Naive thymus-derived CD8-positive, alpha-beta T cell (primary cell): ENCODE measurements around the gene PYCR2. TPM values are rescaled to one million over a fixed set of nuclear protein-coding genes. Genes with fewer than 3 reads are reported as not detected.
"Not testable (repeated sequence)": the region's sequence is repeated elsewhere in the genome, so short reads cannot be mapped to it uniquely, and the experiment has no call there.

Experiments
- ATAC-seq, 2 donors: fragments of 150-1000 bp; cut with Tn5 transposase in 1 of 2; sonication (Bioruptor Pico), chemical (Tn5 transposase) in 1 of 2; 1 replicate in 1 of 2; 2 replicates in 1 of 2; pipeline ENCODE4 v1.10.0; 2021; ENCODE audit warnings: mild to moderate bottlenecking in 2 of 2, moderate library complexity in 2 of 2
- POLR2A ChIA-PET: fragments of 350-600 bp; sonication (Branson Sonifier 250); formaldehyde crosslinking; loops from one replicate; lab custom pipeline; 2021; ENCODE audit warnings: antibody characterized with exemption; lab: Charles Lee
- DNase-seq, 10 donors: peaks; one replicate each; pipeline versions ENCODE4 v3.0.0 to v3.0.0-alpha.2; 2020 to 2022
- H3K27ac Mint-ChIP-seq, 10 donors: one replicate each; pipeline ENCODE4 v1.8.0; 2020 to 2022; ENCODE audit warnings: mild to moderate bottlenecking in 10 of 10, mixed read lengths in 10 of 10, moderate library complexity in 4 of 10, inconsistent platforms in 1 of 10
- H3K27me3 Mint-ChIP-seq, 5 donors: one replicate each; pipeline ENCODE4 v1.8.0; 2021 to 2022; ENCODE audit warnings: mixed read lengths in 5 of 5
- H3K36me3 Mint-ChIP-seq, 3 donors: one replicate each; pipeline ENCODE4 v1.8.0; 2020 to 2022; ENCODE audit warnings: mixed read lengths in 3 of 3, mild to moderate bottlenecking in 2 of 3, inconsistent platforms in 1 of 3
- H3K4me1 Mint-ChIP-seq, 4 donors: one replicate each; pipeline ENCODE4 v1.8.0; 2021 to 2022; ENCODE audit warnings: mixed read lengths in 4 of 4
- H3K4me3 Mint-ChIP-seq, 10 donors: one replicate each; pipeline ENCODE4 v1.8.0; 2020 to 2022; ENCODE audit warnings: mild to moderate bottlenecking in 10 of 10, mixed read lengths in 10 of 10, moderate library complexity in 6 of 10, inconsistent platforms in 1 of 10
- H3K9me3 Mint-ChIP-seq, 9 donors: one replicate each; pipeline ENCODE4 v1.8.0; 2020 to 2022; ENCODE audit warnings: mixed read lengths in 9 of 9, mild to moderate bottlenecking in 3 of 9, inconsistent platforms in 1 of 9, moderate library complexity in 1 of 9
- polyA plus RNA-seq, 3 donors: library from polyadenylated mRNA; unstranded; fragments of 300-500 nt; fragmentation: Illumina TruSeq; gene quantifications; one replicate each; pipeline ENCODE4 v1.2.3, GENCODE V29; 2021
- total RNA-seq, 8 experiments: library from RNA in 2 of 8; stranded (reverse) in 2 of 8; gene quantifications; one replicate each; pipeline ENCODE4 v1.2.3 and lab custom pipeline; 2021 to 2026

Gene PYCR2
- total and polyA plus RNA-seq, 5 experiments from 2014 or later = 75.0 to 153 (median 132) TPM

GRCh38 chr1:225930566-225930965 is 6.5 kb upstream of the PYCR2 start:
- Mint-ChIP-seq H3K4me1 (peaks cover 18 to 40% (median 33%) of the 10 kb centered on the region in 4 donors), H3K9me3 (no peaks in the 10 kb centered on the region), H3K27ac (peak overlapping the region in 8 of 10 donors; percentile 46 to 88 (median 74)), H3K4me3 (peak overlapping the region in 2 of 10 donors; percentile 7 to 30), H3K27me3 (no peaks in the 10 kb centered on the region), H3K36me3 (no peaks in the 10 kb centered on the region)
- DNase-seq (no peak), ATAC-seq (no peak)
- POLR2A ChIA-PET = interaction anchor here (0.6 to 1.3 kb wide), 4 partner anchors 32 to 453 kb away, joined by 4 to 5 read pairs (median 4); partner anchors contain the start of gene TMEM63A

GRCh38 chr1:225929462-225929861 is 5.4 kb upstream of the PYCR2 start:
- peak overlapping the region in 7 of 10 donors; percentile 28 to 69 (median 65) for H3K4me3 Mint-ChIP-seq
- peaks cover 18 to 46% (median 34%) of the 10 kb centered on the region in 4 donors for H3K4me1 Mint-ChIP-seq
- not testable (repeated sequence) for H3K9me3 Mint-ChIP-seq, H3K27me3 Mint-ChIP-seq, H3K36me3 Mint-ChIP-seq, DNase-seq
- H3K27ac Mint-ChIP-seq = peak overlapping the region; percentile 83 to 96 (median 94)
- POLR2A ChIA-PET = interaction anchor here (0.6 to 3.1 kb wide), 8 partner anchors 32 to 151 kb away, joined by 3 to 28 read pairs (median 6); partner anchors contain the start of genes H3-3A, SDE2, SRP9 and TMEM63A
- peak in 1 of 2 donors; percentile 36 for ATAC-seq

DNA sequence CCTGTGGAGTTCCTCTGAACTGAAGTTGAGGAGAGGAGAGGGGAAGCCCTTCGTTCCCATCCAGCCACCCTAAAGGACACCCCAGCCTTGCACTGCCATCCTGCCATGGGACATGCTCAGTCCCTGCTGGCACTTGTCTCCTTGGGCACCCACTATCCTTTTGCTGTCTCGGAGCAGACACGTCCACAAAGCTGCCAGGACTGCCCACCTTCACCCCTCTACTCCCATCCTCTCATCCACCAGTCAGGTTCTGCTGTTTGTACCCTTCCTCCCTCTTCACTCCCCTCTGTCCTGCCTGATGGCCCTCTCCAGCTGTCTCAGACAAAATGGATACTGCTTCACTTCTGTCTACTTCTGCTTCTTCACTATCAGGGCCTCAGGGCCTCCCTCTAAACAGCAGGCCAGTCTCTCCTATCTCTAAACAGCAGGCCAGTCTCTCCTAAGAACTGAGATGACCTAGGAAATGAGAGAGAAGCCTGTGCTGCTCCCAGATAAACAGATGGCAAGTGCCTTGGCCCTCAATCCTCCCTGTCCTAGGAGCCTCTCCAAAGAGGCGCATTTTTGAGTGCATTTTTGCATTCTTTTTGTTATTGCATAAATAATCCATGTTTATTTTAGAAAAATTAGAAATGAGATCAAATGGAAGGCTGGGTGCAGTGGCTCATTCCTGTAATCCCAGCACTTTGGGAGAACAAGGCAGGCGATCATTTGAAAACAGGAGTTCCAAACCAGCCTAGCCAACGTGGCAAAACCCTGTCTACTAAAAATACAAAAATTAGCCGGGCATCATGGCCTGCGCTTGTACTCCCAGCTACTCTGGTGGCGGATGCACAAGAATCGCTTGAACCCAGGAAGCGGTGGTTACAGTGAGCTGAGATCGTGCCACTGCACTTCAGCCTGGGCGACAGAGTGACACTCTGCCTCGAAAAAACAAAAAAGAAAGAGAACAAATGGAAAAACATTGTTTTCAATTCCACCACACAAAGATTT is 4.4 kb upstream of the PYCR2 start:
- no peaks in the 10 kb centered on the region for H3K27me3 Mint-ChIP-seq
- H3K27ac Mint-ChIP-seq = peak overlapping the region; percentile 83 to 96 (median 94)
- no peaks in the 10 kb centered on the region for H3K9me3 Mint-ChIP-seq
- peak overlapping the region; percentile 16 to 75 (median 64) for H3K4me3 Mint-ChIP-seq
- H3K36me3 Mint-ChIP-seq = peaks cover 0 to 3% (median 0%) of the 10 kb centered on the region in 3 donors
- ATAC-seq = no peak
- DNase-seq = peak in 4 of 10 donors; percentile 38 to 66 (median 50)
- POLR2A ChIA-PET = interaction anchor here (0.5 to 3.1 kb wide), 7 partner anchors 31 to 150 kb away, joined by 3 to 28 read pairs (median 6); partner anchors contain the start of genes H3-3A, SDE2, SRP9 and TMEM63A
- H3K4me1 Mint-ChIP-seq = peaks cover 18 to 48% (median 41%) of the 10 kb centered on the region in 4 donors

DNA sequence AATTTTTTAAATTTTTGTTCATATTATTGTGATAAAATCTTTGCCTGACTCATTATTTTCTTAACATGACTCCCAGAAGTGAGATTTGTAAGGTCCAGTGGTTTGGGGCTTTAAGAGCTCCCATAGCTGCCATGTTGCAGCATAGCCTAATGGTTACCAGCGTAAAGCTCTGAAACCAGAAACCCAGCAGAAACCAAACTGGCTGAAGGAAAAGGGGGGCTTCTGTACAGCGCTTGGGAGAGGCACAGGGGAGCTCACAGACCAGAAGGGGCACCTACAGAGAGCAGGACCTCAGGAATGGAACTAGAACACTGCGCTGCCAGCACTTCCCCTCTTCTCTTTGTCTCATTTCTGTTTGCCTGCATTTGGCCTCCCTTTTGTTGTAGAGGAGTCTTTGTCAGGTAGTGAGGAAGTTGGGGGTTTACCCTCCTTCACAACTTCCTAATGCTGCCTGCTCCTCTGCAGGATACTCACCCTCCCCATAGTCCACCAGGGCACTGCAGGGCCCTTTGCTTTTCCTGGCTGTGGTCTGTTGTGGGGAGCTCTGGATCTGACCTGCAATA is 2.6 kb upstream of the PYCR2 start:
- peak overlapping the region; percentile 76 to 93 (median 90) for H3K27ac Mint-ChIP-seq

GRCh38 chr1:225923381-225923691 is 714 bp downstream of the PYCR2 start:
- DNase-seq (no peak), ATAC-seq (no peak)
- no peaks in the 10 kb centered on the region for H3K27me3 Mint-ChIP-seq
- POLR2A ChIA-PET = interaction anchor here (0.6 to 9.0 kb wide), 26 partner anchors 9 to 495 kb away, joined by 3 to 94 read pairs (median 6); partner anchors contain the start of genes H3-3A, LBR, SDE2 and SRP9
- H3K36me3 Mint-ChIP-seq = peaks cover 0 to 39% (median 5%) of the 10 kb centered on the region in 3 donors
- H3K27ac Mint-ChIP-seq = peak overlapping the region; percentile 91 to 98 (median 96)
- peak overlapping the region; percentile 92 to 98 (median 96) for H3K4me3 Mint-ChIP-seq
- no peaks in the 10 kb centered on the region for H3K9me3 Mint-ChIP-seq
- H3K4me1 Mint-ChIP-seq = peaks cover 28 to 68% (median 62%) of the 10 kb centered on the region in 4 donors

More for the DNA sequence above, 2.6 kb upstream of the PYCR2 start:
- no peak for DNase-seq
- no peak for ATAC-seq
- peaks cover 0 to 12% (median 0%) of the 10 kb centered on the region in 3 donors for H3K36me3 Mint-ChIP-seq
- peak overlapping the region in 9 of 10 donors; percentile 29 to 82 (median 60) for H3K4me3 Mint-ChIP-seq
- no peaks in the 10 kb centered on the region for H3K9me3 Mint-ChIP-seq
- no peaks in the 10 kb centered on the region for H3K27me3 Mint-ChIP-seq
- POLR2A ChIA-PET = interaction anchor here (0.6 to 9.0 kb wide), 8 partner anchors 19 to 149 kb away, joined by 3 to 94 read pairs (median 4); partner anchors contain the start of genes SRP9 and TMEM63A
- H3K4me1 Mint-ChIP-seq = peaks cover 23 to 62% (median 52%) of the 10 kb centered on the region in 4 donors

DNA sequence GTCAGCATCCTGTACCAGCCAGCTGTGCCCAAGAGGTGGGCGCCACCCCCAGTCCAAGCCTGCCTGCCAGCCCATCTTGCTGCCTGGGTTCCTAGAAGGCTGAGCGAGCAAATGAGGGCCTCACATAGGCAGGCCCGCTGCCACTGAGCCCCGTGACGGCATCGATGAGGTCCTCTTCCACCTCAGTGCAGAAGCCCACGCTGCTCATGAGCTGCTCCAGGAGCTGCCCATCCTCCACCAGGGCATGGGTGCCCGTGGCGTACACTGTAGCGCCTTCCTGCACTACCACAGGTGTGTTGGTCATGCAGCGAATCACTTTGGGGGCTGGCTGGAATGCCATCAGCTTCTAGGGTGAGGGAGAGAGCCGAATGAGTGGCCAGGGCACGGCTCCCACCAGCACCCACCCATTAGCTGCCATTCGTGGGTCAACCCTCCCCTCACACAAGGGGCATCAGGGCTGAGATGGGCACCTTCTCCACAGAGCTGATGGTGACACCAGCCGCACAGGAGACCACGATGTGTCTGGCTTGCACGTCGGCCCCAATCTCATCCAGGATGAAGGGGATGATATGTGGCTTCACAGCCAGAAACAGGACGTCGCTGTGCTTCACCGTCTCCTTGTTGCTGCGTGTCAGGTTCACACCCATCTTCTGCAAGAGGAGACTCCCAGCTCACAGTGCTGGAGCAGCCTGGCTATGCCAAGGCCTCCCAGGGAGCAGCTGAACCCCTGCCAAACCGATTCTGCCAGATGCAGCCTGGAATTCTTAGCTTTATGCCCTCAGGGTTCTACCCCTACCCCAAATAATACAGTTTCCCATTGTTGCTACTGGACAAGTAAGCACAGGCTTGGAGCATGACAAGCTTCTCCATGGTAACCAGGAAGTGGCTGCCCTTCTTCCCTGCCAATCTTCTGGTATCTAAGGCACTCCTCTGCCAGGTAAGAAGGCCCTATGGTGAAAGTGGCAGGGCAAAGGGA is 2.0 kb downstream of the PYCR2 start:
- DNase-seq (no peak), ATAC-seq (no peak)
- peak overlapping the region; percentile 37 to 97 (median 88) for H3K27ac Mint-ChIP-seq
- H3K4me3 Mint-ChIP-seq = peak overlapping the region; percentile 15 to 98 (median 96)
- peaks cover 26 to 65% (median 61%) of the 10 kb centered on the region in 4 donors for H3K4me1 Mint-ChIP-seq
- POLR2A ChIA-PET = interaction anchor here (0.9 to 9.0 kb wide), 10 partner anchors 11 to 477 kb away, joined by 3 to 94 read pairs (median 6); partner anchors contain the start of genes SRP9 and TMEM63A
- H3K36me3 Mint-ChIP-seq = peaks cover 4 to 51% (median 10%) of the 10 kb centered on the region in 3 donors
- no peaks in the 10 kb centered on the region for H3K27me3 Mint-ChIP-seq
- no peaks in the 10 kb centered on the region for H3K9me3 Mint-ChIP-seq

DNA sequence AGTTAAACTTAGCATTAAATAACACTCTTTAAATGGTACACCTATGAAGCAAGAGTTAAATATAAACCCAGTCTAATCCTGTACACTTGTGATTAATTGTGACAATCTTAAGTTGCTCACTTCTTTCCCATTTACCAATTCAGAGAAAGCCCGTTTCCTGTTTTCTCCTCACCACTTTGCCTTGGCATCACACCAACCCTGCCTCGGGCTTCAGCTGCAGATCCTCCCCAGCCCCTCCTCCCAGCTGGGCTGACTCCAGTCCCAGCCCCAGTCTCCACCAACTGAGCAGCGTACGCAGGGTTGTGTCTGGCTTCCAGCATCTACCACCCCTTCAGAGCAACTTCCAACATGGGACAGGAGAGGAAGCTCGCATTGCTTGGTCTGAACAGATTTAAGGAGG is 4.1 kb downstream of the PYCR2 start:
- POLR2A ChIA-PET = interaction anchor here (0.7 to 9.0 kb wide), 10 partner anchors 10 to 142 kb away, joined by 3 to 94 read pairs (median 4); partner anchors contain the start of genes SRP9 and TMEM63A
- Mint-ChIP-seq H3K4me1 (peaks cover 25 to 61% (median 58%) of the 10 kb centered on the region in 4 donors), H3K27ac (peak overlapping the region in 9 of 10 donors; percentile 48 to 93 (median 80)), H3K27me3 (no peaks in the 10 kb centered on the region), H3K4me3 (peak overlapping the region in 8 of 10 donors; percentile 57 to 80 (median 69)), H3K36me3 (peaks cover 4 to 56% (median 12%) of the 10 kb centered on the region in 3 donors), H3K9me3 (no peaks in the 10 kb centered on the region)
- ATAC-seq (no peak), DNase-seq (no peak)

GRCh38 chr1:225918280-225918679 is 5.8 kb downstream of the PYCR2 start:
- ATAC-seq = no peak
- no peak for DNase-seq
- H3K4me3 Mint-ChIP-seq = no peak overlapping the region
- H3K36me3 Mint-ChIP-seq = peaks cover 4 to 56% (median 12%) of the 10 kb centered on the region in 3 donors
- no peaks in the 10 kb centered on the region for H3K9me3 Mint-ChIP-seq
- POLR2A ChIA-PET = interaction anchor here (0.7 to 9.0 kb wide), 6 partner anchors 9 to 69 kb away, joined by 3 to 94 read pairs (median 4); partner anchors contain the start of gene TMEM63A
- peak overlapping the region in 2 of 10 donors; percentile 34 to 36 for H3K27ac Mint-ChIP-seq
- H3K27me3 Mint-ChIP-seq = no peaks in the 10 kb centered on the region
- peaks cover 26 to 56% (median 52%) of the 10 kb centered on the region in 4 donors for H3K4me1 Mint-ChIP-seq

GRCh38 chr1:225917536-225917935 is 6.5 kb downstream of the PYCR2 start:
- H3K27ac Mint-ChIP-seq = peak overlapping the region in 2 of 10 donors; percentile 26 to 45

DNA sequence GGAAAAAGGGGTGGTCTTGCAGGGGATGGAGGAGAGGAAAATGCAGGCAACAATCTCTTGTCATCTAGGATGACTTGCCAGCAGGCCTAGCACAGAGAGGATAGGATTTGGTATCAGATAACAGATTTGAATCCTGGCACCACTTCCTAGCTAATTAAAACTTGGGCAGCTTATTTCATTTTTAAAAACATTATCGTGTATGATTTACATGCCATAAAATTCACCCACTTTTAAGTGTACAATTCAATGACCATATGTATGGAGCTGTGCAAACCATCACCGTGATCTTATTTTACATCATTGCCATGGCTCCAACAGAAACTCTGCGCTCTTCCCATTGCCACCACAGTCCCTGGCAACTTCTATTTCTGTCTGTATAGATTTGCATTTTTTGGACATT is 6.9 kb downstream of the PYCR2 start:
- Mint-ChIP-seq H3K27me3 (no peaks in the 10 kb centered on the region), H3K9me3 (no peaks in the 10 kb centered on the region), H3K27ac (peak overlapping the region in 2 of 10 donors; percentile 56 to 58), H3K4me1 (peaks cover 20 to 48% (median 43%) of the 10 kb centered on the region in 4 donors), H3K36me3 (peaks cover 4 to 52% (median 15%) of the 10 kb centered on the region in 3 donors), H3K4me3 (no peak overlapping the region)
- no peak for ATAC-seq
- POLR2A ChIA-PET = interaction anchor here (1.0 kb wide), 1 partner anchor 19 kb away, joined by 3 read pairs; no protein-coding TSS in a partner anchor
- DNase-seq = no peak

More at GRCh38 chr1:225917536-225917935, 6.5 kb downstream of the PYCR2 start:
- DNase-seq (no peak), ATAC-seq (no peak)
- Mint-ChIP-seq H3K27me3 (no peaks in the 10 kb centered on the region), H3K9me3 (no peaks in the 10 kb centered on the region), H3K36me3 (peaks cover 4 to 55% (median 15%) of the 10 kb centered on the region in 3 donors), H3K4me1 (peaks cover 22 to 50% (median 47%) of the 10 kb centered on the region in 4 donors), H3K4me3 (no peak overlapping the region)
- POLR2A ChIA-PET = interaction anchor here (1.0 to 8.0 kb wide), 2 partner anchors 19 to 35 kb away, joined by 3 to 94 read pairs; partner anchors contain the start of gene TMEM63A
